Gastrocnemius medialis (tissue), 4 donors: ENCODE results near the gene CHST3.

Source experiments
- CTCF ChIP-seq, 5 experiments: fragments of 450-650 bp in 3 of 5; fragments of 200-600 bp in 2 of 5; sonication (generic) in 2 of 5; IDR thresholded peaks in 4 of 5; conservative IDR thresholded peaks in 1 of 5; 1 replicate in 4 of 5; 2 replicates in 1 of 5; pipeline ENCODE4 v1.5.1; 2016 to 2019; ENCODE audit warnings: antibody characterized with exemption in 5 of 5, mild to moderate bottlenecking in 3 of 5, moderate library complexity in 3 of 5
- POLR2A ChIP-seq, 2 donors: fragments of 450-650 bp; IDR thresholded peaks; one replicate each; pipeline ENCODE4 v1.6.1; 2017; ENCODE audit warnings: antibody characterized with exemption in 2 of 2, mild to moderate bottlenecking in 2 of 2, moderate library complexity in 2 of 2

GRCh38 chr10:72049969-72050781 is 86.0 kb downstream of the CHST3 start:
- TF ChIP-seq CTCF (IDR thresholded peaks at IDR 0.05 in 4 of 5, conservative IDR thresholded peaks at IDR 0.05 in 1 of 5) (no peak), POLR2A (IDR thresholded peaks at IDR 0.05) (no peak)
